ENCODE results near the gene SIPA1. TPM values are rescaled to one million over a fixed set of nuclear protein-coding genes. Genes with fewer than 3 reads are reported as not detected.

SIPA1 gene
- total and polyA plus RNA-seq, 9 of the 15 experiments (the other 6 are each of a cell fraction or from before 2014, with no cell fraction given): 0.25 to 85.8 (median 16.8) TPM

- TF ChIP-seq, protein P1, sequence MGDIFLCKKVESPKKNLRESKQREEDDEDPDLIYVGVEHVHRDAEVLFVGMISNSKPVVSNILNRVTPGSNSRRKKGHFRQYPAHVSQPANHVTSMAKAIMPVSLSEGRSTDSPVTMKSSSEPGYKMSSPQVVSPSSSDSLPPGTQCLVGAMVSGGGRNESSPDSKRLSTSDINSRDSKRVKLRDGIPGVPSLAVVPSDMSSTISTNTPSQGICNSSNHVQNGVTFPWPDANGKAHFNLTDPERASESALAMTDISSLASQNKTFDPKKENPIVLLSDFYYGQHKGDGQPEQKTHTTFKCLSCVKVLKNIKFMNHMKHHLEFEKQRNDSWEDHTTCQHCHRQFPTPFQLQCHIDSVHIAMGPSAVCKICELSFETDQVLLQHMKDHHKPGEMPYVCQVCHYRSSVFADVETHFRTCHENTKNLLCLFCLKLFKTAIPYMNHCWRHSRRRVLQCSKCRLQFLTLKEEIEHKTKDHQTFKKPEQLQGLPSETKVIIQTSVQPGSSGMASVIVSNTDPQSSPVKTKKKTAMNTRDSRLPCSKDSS (IDR thresholded peaks at IDR 0.05; ENCODE audit: low read depth, partially characterized antibody): no peak
- TF ChIP-seq, protein P2, sequence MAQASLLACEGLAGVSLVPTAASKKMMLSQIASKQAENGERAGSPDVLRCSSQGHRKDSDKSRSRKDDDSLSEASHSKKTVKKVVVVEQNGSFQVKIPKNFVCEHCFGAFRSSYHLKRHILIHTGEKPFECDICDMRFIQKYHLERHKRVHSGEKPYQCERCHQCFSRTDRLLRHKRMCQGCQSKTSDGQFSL (CRISPR knock-in tag; IDR thresholded peaks at IDR 0.05): peak; percentile 35
- TF ChIP-seq, protein P2 (tag; IDR thresholded peaks at IDR 0.05): no peak
- no peak for TF ChIP-seq LEF1 (IDR thresholded peaks at IDR 0.05)
- no peak for TF ChIP-seq ZNF239 (CRISPR knock-in tag; IDR thresholded peaks at IDR 0.05)
- TF ChIP-seq USF1 (CRISPR knock-in tag; IDR thresholded peaks at IDR 0.05): no peak
- TF ChIP-seq ZNF668 (CRISPR knock-in tag; IDR thresholded peaks at IDR 0.05): no peak
- TF ChIP-seq ZNF431 (CRISPR knock-in tag; IDR thresholded peaks at IDR 0.05): no peak
- 0 out of 2 replicates have a peak, but pooled peaks have one; percentile 13 for TF ChIP-seq KLF13 (tag; IDR thresholded peaks at IDR 0.05; ENCODE audit: borderline replicate concordance, low read depth)
- TF ChIP-seq MAFF (IDR thresholded peaks at IDR 0.05; ENCODE audit: low read length): no peak
- peak; percentile 68; the same call in 1 of the 2 replicates for TF ChIP-seq ZBTB7A (IDR thresholded peaks at IDR 0.05; ENCODE audit: borderline replicate concordance, control insufficient read depth, low read depth, low read length)
- TF ChIP-seq, protein P3, sequence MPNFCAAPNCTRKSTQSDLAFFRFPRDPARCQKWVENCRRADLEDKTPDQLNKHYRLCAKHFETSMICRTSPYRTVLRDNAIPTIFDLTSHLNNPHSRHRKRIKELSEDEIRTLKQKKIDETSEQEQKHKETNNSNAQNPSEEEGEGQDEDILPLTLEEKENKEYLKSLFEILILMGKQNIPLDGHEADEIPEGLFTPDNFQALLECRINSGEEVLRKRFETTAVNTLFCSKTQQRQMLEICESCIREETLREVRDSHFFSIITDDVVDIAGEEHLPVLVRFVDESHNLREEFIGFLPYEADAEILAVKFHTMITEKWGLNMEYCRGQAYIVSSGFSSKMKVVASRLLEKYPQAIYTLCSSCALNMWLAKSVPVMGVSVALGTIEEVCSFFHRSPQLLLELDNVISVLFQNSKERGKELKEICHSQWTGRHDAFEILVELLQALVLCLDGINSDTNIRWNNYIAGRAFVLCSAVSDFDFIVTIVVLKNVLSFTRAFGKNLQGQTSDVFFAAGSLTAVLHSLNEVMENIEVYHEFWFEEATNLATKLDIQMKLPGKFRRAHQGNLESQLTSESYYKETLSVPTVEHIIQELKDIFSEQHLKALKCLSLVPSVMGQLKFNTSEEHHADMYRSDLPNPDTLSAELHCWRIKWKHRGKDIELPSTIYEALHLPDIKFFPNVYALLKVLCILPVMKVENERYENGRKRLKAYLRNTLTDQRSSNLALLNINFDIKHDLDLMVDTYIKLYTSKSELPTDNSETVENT (CRISPR knock-in tag; IDR thresholded peaks at IDR 0.05): no peak
- TF ChIP-seq GTF2F1 (IDR thresholded peaks at IDR 0.05; ENCODE audit: low read depth, low read length): no peak
- peak; percentile 23; the same call in 1 of the 2 replicates for TF ChIP-seq CBX1 (IDR thresholded peaks at IDR 0.05; ENCODE audit: low read depth)
- TF ChIP-seq CEBPG (CRISPR knock-in tag; IDR thresholded peaks at IDR 0.05): 0 out of 2 replicates have a peak, but pooled peaks have one; percentile 12
- TF ChIP-seq CEBPG (tag; conservative IDR thresholded peaks at IDR 0.05 in 1 of 2, IDR thresholded peaks at IDR 0.05 in 1 of 2): no peak
- TF ChIP-seq MTA2 (IDR thresholded peaks at IDR 0.05; ENCODE audit: low read depth): no peak
- TF ChIP-seq CXXC5 (CRISPR knock-in tag; IDR thresholded peaks at IDR 0.05): peak; percentile 96
- 0 out of 2 replicates have a peak, but pooled peaks have one; percentile 34 for TF ChIP-seq SP1 (CRISPR knock-in tag; IDR thresholded peaks at IDR 0.05)
- TF ChIP-seq, protein P4, sequence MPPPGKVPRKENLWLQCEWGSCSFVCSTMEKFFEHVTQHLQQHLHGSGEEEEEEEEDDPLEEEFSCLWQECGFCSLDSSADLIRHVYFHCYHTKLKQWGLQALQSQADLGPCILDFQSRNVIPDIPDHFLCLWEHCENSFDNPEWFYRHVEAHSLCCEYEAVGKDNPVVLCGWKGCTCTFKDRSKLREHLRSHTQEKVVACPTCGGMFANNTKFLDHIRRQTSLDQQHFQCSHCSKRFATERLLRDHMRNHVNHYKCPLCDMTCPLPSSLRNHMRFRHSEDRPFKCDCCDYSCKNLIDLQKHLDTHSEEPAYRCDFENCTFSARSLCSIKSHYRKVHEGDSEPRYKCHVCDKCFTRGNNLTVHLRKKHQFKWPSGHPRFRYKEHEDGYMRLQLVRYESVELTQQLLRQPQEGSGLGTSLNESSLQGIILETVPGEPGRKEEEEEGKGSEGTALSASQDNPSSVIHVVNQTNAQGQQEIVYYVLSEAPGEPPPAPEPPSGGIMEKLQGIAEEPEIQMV (tag; conservative IDR thresholded peaks at IDR 0.05; ENCODE audit: low read depth): no peak
These were observed 25.1 kb downstream of the SIPA1 start, which contains the start of gene RELA (continued) for GRCh38 chr11:65662799-65663638.
